PC-9 (cell line): ENCODE data around the gene DNAH14.

Experiments used
- EZH2 ChIP-seq: fragments of 200-600 bp; sonication (generic); IDR thresholded peaks from 2 replicates; pipeline ENCODE4 v1.8.0; 2017; ENCODE audit warnings: antibody characterized with exemption, low read depth
- TF ChIP-seq, protein P1 (sequence below): fragments of 200-600 bp; sonication (generic); conservative IDR thresholded peaks from 2 replicates; pipeline ENCODE4 v1.6.1; 2017; ENCODE audit warnings: mixed run types, antibody characterized with exemption, mild to moderate bottlenecking, moderate library complexity

DNA sequence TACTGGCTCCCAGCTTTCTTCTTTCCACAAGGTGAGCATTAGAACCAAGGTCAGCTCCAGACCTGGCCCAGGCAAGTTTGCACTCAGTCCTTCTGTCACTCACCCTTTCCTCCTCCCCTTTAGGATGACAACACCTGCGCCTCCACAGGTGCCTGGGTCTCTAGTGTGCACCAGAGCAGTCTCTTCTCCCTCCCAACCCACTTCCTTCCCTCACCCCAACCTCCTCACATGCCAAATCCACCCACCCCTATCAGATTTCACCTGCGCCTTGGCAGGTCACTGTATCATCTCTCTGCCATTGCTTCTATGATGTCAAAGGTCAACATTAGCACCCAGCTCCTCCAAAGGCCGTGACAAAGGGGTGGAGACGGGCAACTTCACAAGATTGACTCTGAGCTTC lies 460.4 kb downstream of the DNAH14 start:
- TF ChIP-seq, protein P1, sequence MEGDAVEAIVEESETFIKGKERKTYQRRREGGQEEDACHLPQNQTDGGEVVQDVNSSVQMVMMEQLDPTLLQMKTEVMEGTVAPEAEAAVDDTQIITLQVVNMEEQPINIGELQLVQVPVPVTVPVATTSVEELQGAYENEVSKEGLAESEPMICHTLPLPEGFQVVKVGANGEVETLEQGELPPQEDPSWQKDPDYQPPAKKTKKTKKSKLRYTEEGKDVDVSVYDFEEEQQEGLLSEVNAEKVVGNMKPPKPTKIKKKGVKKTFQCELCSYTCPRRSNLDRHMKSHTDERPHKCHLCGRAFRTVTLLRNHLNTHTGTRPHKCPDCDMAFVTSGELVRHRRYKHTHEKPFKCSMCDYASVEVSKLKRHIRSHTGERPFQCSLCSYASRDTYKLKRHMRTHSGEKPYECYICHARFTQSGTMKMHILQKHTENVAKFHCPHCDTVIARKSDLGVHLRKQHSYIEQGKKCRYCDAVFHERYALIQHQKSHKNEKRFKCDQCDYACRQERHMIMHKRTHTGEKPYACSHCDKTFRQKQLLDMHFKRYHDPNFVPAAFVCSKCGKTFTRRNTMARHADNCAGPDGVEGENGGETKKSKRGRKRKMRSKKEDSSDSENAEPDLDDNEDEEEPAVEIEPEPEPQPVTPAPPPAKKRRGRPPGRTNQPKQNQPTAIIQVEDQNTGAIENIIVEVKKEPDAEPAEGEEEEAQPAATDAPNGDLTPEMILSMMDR, result no peak
- TF ChIP-seq EZH2, result no peak
